ENCODE data around the gene TRIM8. TPM values are rescaled to one million over a fixed set of nuclear protein-coding genes. Genes with fewer than 3 reads are reported as not detected.

The TRIM8 gene
- total and polyA plus RNA-seq, 9 of the 15 experiments (the other 6 are each of a cell fraction or from before 2014, with no cell fraction given): 1.7 to 26.0 (median 9.1) TPM

DNA sequence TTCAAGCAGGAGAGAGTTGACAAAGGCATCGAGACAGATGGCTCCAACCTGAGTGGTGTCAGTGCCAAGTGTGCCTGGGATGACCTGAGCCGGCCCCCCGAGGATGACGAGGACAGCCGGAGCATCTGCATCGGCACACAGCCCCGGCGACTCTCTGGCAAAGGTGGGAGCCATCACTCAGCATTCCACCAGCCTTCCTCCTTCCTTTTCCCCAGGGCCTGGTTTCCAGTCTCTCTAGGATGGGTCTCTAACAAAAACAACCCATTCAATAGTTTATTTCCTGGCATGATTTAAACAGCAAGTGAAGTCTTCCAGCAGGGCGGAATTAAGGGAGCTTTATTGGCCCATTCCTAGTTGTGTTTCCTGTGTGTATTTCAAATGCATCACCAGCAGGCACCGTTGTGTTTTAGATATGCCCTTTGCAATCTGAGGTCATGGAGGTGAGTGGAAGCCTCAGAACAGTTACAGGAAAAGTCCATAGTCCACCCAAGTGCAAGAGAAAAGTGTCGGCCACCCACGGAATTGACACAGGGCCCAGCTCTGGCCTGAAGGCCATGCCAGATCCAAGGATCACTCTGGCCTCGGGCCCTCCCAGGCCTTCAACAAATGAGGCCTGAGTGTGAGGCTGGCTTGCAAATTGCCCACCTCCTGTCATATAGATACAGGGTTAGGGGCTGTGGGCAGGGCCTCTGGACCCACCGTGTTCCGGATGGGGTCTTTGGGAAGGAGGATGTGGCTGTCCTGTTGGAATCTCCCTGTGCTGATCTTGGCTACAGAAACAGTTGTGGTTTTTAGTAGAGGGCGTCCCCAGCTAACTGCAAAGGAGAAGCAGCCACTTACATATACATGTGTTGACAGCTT is 46.9 kb upstream of the TRIM8 start:
- no peak overlapping the region for H3K27ac ChIP-seq (ENCODE audit: extremely low read depth, low read depth, low read length)
- no peaks in the 10 kb centered on the region for H3K27me3 ChIP-seq (ENCODE audit: control insufficient read depth in 2 of 2, insufficient read depth in 2 of 2, low read length in 2 of 2)
- no peaks in the 10 kb centered on the region for H3K79me2 ChIP-seq (ENCODE audit: control insufficient read depth, insufficient read depth, low read length)
- H3K9me1 ChIP-seq (ENCODE audit: control insufficient read depth, insufficient read depth, low read length): no peaks in the 10 kb centered on the region
- peaks cover 39 to 43% of the 10 kb centered on the region in 2 experiments for H3K4me1 ChIP-seq (replicated peaks in 1 of 2; ENCODE audit: control insufficient read depth in 2 of 2, insufficient read depth in 2 of 2, low read length in 2 of 2)
- CTCF ChIA-PET (ENCODE audit: low intra/inter-chr PET ratio): no interaction called here
- POLR2A ChIA-PET: interaction anchor here (0.5 to 0.6 kb wide), 2 partner anchors 70 to 354 kb away, joined by 3 read pairs; no protein-coding TSS in a partner anchor
- no peaks in the 10 kb centered on the region for H3K9me3 ChIP-seq (replicated peaks; ENCODE audit: control insufficient read depth, insufficient read depth, low read depth, low read length)
- no peak overlapping the region for H3K4me2 ChIP-seq (ENCODE audit: insufficient read depth, low read length)
- no peaks in the 10 kb centered on the region for H4K20me1 ChIP-seq (replicated peaks; ENCODE audit: control insufficient read depth, insufficient read depth, low read length)
- H2AFZ ChIP-seq (ENCODE audit: low read depth, low read length): no peak overlapping the region
- in situ Hi-C loops (cut with MboI) (loop anchor here (25.0 kb wide), 2 partner anchors 210 to 360 kb away; partner anchors contain the start of genes ELOVL3, GBF1, NFKB2 and PITX3), intact Hi-C loops (cut with micrococcal nuclease) (loop anchor here (5.0 kb wide), 1 partner anchor 95 kb away; the partner anchor contains the start of genes ACTR1A and SUFU)
- H3K9ac ChIP-seq (ENCODE audit: insufficient read depth in 1 of 2, low read depth in 2 of 2, low read length in 2 of 2): peak overlapping the region in 1 of 2 experiments; percentile 36; a peak in 2 of 4 replicates
- H3K36me3 ChIP-seq (ENCODE audit: control insufficient read depth, insufficient read depth, low read length): peaks cover 14% of the 10 kb centered on the region; the same call in 2 of the 3 replicates
- no peak overlapping the region for H3K4me3 ChIP-seq
- no TSS peak for BruUV-seq (replicated peaks)
- ATAC-seq: no peak
- no peak for FAIRE-seq
- no peak for DNase-seq (ENCODE audit: extremely low read depth in 1 of 4, low spot score in 3 of 4)
- WGBS (ENCODE audit: insufficient coverage, low coverage, missing lambda C conversion rate): 69% methylated on average over 11 of the region's 16 CpGs
- TF ChIP-seq ZNF134 (CRISPR knock-in tag; conservative IDR thresholded peaks at IDR 0.05): no peak
- TF ChIP-seq, protein P1, sequence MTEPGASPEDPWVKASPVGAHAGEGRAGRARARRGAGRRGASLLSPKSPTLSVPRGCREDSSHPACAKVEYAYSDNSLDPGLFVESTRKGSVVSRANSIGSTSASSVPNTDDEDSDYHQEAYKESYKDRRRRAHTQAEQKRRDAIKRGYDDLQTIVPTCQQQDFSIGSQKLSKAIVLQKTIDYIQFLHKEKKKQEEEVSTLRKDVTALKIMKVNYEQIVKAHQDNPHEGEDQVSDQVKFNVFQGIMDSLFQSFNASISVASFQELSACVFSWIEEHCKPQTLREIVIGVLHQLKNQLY (CRISPR knock-in tag; conservative IDR thresholded peaks at IDR 0.05): no peak
- no peak for TF ChIP-seq FOXJ2 (tag; IDR thresholded peaks at IDR 0.05)
- TF ChIP-seq, protein P2, sequence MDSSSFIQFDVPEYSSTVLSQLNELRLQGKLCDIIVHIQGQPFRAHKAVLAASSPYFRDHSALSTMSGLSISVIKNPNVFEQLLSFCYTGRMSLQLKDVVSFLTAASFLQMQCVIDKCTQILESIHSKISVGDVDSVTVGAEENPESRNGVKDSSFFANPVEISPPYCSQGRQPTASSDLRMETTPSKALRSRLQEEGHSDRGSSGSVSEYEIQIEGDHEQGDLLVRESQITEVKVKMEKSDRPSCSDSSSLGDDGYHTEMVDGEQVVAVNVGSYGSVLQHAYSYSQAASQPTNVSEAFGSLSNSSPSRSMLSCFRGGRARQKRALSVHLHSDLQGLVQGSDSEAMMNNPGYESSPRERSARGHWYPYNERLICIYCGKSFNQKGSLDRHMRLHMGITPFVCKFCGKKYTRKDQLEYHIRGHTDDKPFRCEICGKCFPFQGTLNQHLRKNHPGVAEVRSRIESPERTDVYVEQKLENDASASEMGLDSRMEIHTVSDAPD (CRISPR knock-in tag; IDR thresholded peaks at IDR 0.05): no peak
- TF ChIP-seq POLR2H (tag; IDR thresholded peaks at IDR 0.05; ENCODE audit: low read depth): no peak
- no peak for TF ChIP-seq ZNF780A (CRISPR knock-in tag; IDR thresholded peaks at IDR 0.05)
- TF ChIP-seq SMARCA4 (IDR thresholded peaks at IDR 0.05): no peak
- no peak for TF ChIP-seq POLR2G (IDR thresholded peaks at IDR 0.05; ENCODE audit: low read depth, low read length)
- TF ChIP-seq, protein P3, sequence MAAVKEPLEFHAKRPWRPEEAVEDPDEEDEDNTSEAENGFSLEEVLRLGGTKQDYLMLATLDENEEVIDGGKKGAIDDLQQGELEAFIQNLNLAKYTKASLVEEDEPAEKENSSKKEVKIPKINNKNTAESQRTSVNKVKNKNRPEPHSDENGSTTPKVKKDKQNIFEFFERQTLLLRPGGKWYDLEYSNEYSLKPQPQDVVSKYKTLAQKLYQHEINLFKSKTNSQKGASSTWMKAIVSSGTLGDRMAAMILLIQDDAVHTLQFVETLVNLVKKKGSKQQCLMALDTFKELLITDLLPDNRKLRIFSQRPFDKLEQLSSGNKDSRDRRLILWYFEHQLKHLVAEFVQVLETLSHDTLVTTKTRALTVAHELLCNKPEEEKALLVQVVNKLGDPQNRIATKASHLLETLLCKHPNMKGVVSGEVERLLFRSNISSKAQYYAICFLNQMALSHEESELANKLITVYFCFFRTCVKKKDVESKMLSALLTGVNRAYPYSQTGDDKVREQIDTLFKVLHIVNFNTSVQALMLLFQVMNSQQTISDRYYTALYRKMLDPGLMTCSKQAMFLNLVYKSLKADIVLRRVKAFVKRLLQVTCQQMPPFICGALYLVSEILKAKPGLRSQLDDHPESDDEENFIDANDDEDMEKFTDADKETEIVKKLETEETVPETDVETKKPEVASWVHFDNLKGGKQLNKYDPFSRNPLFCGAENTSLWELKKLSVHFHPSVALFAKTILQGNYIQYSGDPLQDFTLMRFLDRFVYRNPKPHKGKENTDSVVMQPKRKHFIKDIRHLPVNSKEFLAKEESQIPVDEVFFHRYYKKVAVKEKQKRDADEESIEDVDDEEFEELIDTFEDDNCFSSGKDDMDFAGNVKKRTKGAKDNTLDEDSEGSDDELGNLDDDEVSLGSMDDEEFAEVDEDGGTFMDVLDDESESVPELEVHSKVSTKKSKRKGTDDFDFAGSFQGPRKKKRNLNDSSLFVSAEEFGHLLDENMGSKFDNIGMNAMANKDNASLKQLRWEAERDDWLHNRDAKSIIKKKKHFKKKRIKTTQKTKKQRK (IDR thresholded peaks at IDR 0.05; ENCODE audit: borderline replicate concordance, low read depth, low read length): no peak
- TF ChIP-seq HIVEP1 (CRISPR knock-in tag; IDR thresholded peaks at IDR 0.05): no peak
- TF ChIP-seq ZNF445 (CRISPR knock-in tag; IDR thresholded peaks at IDR 0.05; ENCODE audit: low read depth): no peak
